GM23248 (cell line): ENCODE results near the gene KLHL22. TPM values are rescaled to one million over a fixed set of nuclear protein-coding genes. Genes with fewer than 3 reads are reported as not detected.

Source experiments
- DNase-seq: peaks from one replicate; pipeline ENCODE4 v3.0.0-alpha.2; 2015
- H2AFZ ChIP-seq: fragments of 200-600 bp; sonication (generic); 2 replicates; pipeline ENCODE4 v1.6.1; 2016; ENCODE audit warnings: antibody characterized with exemption
- H3F3A ChIP-seq: fragments of 200-600 bp; sonication (generic); 2 replicates; pipeline ENCODE4 v1.6.1; 2016; ENCODE audit warnings: mild to moderate bottlenecking, antibody characterized with exemption, mixed run types; ENCODE audit not compliant: insufficient read depth
- H3K27ac ChIP-seq: fragments of 200-600 bp; sonication (generic); 2 replicates; pipeline ENCODE4 v1.5.1; 2016; ENCODE audit warnings: mild to moderate bottlenecking
- H3K27me3 ChIP-seq: fragments of 200-600 bp; sonication (generic); replicated peaks from 2 replicates; pipeline ENCODE4 v1.6.1; 2016; ENCODE audit warnings: mild to moderate bottlenecking; ENCODE audit not compliant: insufficient read depth
- H3K36me3 ChIP-seq: fragments of 200-600 bp; sonication (generic); 2 replicates; pipeline ENCODE4 v1.6.1; 2016; ENCODE audit warnings: low read depth, mild to moderate bottlenecking
- H3K4me1 ChIP-seq: fragments of 200-600 bp; sonication (generic); 2 replicates; pipeline ENCODE4 v1.6.1; 2016; ENCODE audit warnings: mild to moderate bottlenecking; ENCODE audit not compliant: insufficient read depth
- H3K4me2 ChIP-seq: fragments of 200-600 bp; sonication (generic); one replicate; pipeline ENCODE4 v1.6.1; 2016; ENCODE audit warnings: mild to moderate bottlenecking; ENCODE audit not compliant: unreplicated experiment
- H3K4me3 ChIP-seq: fragments of 200-600 bp; sonication (generic); 2 replicates; pipeline ENCODE4 v1.5.1; 2016; ENCODE audit warnings: mild to moderate bottlenecking
- H3K79me2 ChIP-seq: fragments of 200-600 bp; sonication (generic); 2 replicates; pipeline ENCODE4 v1.6.1; 2016; ENCODE audit warnings: mild to moderate bottlenecking; ENCODE audit not compliant: insufficient read depth
- H3K9ac ChIP-seq: fragments of 200-600 bp; sonication (generic); 2 replicates; pipeline ENCODE4 v1.6.1; 2016; ENCODE audit warnings: mild to moderate bottlenecking
- H3K9me2 ChIP-seq: fragments of 200-600 bp; sonication (generic); 2 replicates; pipeline ENCODE4 v1.6.1; 2016; ENCODE audit warnings: mixed run types, mild to moderate bottlenecking, moderate library complexity; ENCODE audit not compliant: insufficient read depth
- H3K9me3 ChIP-seq: fragments of 200-600 bp; sonication (generic); one replicate; pipeline ENCODE4 v1.6.1; 2017; ENCODE audit warnings: low read depth
- H4K20me1 ChIP-seq: fragments of 200-600 bp; sonication (generic); 2 replicates; pipeline ENCODE4 v1.6.0; 2016; ENCODE audit not compliant: insufficient read depth
- EZH2 ChIP-seq: fragments of 200-600 bp; sonication (generic); IDR thresholded peaks from 2 replicates; pipeline ENCODE4 v1.6.1; 2018; ENCODE audit warnings: antibody characterized with exemption, mild to moderate bottlenecking; ENCODE audit not compliant: insufficient read depth, poor library complexity, severe bottlenecking
- EZH2phosphoT487 ChIP-seq: fragments of 200-600 bp; sonication (generic); IDR thresholded peaks from 2 replicates; pipeline ENCODE4 v1.6.1; 2018; ENCODE audit warnings: antibody characterized with exemption, moderate library complexity, mild to moderate bottlenecking, low read depth; ENCODE audit not compliant: insufficient read depth
- WGBS, 2 experiments: methylation state at CpG; one replicate each; pipeline ENCODE4 v1.1.6; 2015 to 2017; ENCODE audit warnings: low lambda C conversion rate in 2 of 2, low coverage in 1 of 2; ENCODE audit errors: missing lambda C conversion rate in 2 of 2; 5-methylcytosine and 5-hydroxymethylcytosine counted together
- in situ Hi-C: fragments of 300-500 bp; cut with MboI; formaldehyde crosslinking; loops from 2 replicates; pipeline ENCODE4 v1.15.0; 2020
- polyA plus RNA-seq: library from polyadenylated mRNA; unstranded; fragments of >200 nt; fragmentation: Nextera tagmentation; extraction: Ambion mirVana; gene quantifications from 2 replicates; pipeline ENCODE4 v1.2.1, GENCODE V29; 2016
- total RNA-seq: library from RNA; depleted of rRNA; stranded (reverse); fragments of >200 nt; shearing (Covaris generic); gene quantifications from 2 replicates; pipeline ENCODE4 v1.2.3, GENCODE V29; 2014

Gene KLHL22
- total and polyA plus RNA-seq, 2 experiments from 2014 or later: 19.0 to 41.3 TPM

DNA sequence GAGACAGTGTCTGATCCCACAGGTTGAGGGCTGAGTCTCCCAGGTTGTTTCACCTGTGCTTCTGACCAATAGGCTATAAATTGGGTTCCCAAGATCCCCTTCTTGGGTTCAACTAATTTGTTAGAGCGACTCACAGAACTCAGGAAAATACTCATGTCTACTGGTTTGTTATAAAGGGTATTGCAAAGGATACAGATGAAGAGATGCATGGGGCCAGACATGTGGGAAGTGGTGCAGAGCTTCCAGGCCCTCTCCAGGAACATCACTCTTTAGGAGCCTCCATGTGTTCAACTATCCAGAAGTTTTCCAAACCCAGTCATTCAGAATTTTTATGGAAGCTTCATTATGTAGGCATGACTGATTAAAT is 4.7 kb downstream of the KLHL22 start:
- no peaks in the 10 kb centered on the region for H4K20me1 ChIP-seq
- H3K27ac ChIP-seq: no peak overlapping the region
- H3K79me2 ChIP-seq: peaks cover 85% of the 10 kb centered on the region
- in situ Hi-C loops: no loop called here
- WGBS, 2 experiments: 96 to 100% methylated on average over 1 of the region's 1 CpG
- no peaks in the 10 kb centered on the region for H3K27me3 ChIP-seq
- H2AFZ ChIP-seq: no peak overlapping the region
- peaks cover 9% of the 10 kb centered on the region; the same call in 1 of the 2 replicates for H3F3A ChIP-seq
- no peaks in the 10 kb centered on the region; the same call in 1 of the 2 replicates for H3K36me3 ChIP-seq
- H3K4me2 ChIP-seq: no peak overlapping the region
- H3K4me1 ChIP-seq: peaks cover 16% of the 10 kb centered on the region
- no peak for TF ChIP-seq EZH2phosphoT487
- no peak overlapping the region for H3K4me3 ChIP-seq
- no peaks in the 10 kb centered on the region for H3K9me2 ChIP-seq
- no peak for DNase-seq
- no peaks in the 10 kb centered on the region for H3K9me3 ChIP-seq
- H3K9ac ChIP-seq: no peak overlapping the region

DNA sequence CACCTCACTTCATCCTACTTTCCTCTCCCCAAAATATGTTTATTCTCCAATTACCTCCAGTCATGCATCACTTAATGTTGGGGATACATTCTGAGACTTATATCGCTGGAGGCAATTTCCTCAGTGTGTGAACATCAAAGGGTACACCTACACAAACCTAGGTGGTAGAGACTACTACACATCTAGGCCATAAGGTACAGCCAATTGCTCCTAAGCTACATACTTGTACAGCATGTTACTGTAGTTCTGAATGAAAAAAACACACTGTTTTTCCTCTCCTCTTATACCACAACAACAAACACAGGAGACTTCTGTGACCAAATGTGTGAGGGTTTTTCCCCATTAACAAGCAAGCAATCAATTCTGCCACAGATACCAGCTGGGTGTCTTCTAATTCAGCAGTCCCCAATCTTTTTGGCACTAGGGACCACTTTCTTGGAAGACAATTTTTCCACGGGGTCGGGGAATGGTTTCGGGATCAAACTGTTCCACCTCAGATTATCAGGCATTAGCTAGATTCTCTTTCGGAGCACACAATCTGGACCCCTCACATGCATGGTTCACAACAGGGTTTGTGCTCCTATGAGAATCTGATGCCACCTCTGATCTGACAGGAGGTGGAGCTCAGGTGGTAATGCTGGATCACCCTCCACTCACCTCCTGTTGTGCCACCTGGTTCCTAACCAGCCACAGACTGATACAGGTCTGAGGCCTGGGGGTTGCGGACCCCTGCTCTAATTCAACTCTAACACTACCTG is 5.2 kb downstream of the KLHL22 start:
- Histone ChIP-seq H3K27me3 (no peaks in the 10 kb centered on the region), H3F3A (peaks cover 9% of the 10 kb centered on the region; the same call in 1 of the 2 replicates), H3K4me3 (no peak overlapping the region), H3K9me3 (no peaks in the 10 kb centered on the region), H3K36me3 (no peaks in the 10 kb centered on the region; the same call in 1 of the 2 replicates), H2AFZ (no peak overlapping the region), H3K4me2 (no peak overlapping the region), H3K9ac (no peak overlapping the region), H3K4me1 (peaks cover 16% of the 10 kb centered on the region), H3K9me2 (no peaks in the 10 kb centered on the region), H3K27ac (no peak overlapping the region), H3K79me2 (peaks cover 89% of the 10 kb centered on the region), H4K20me1 (no peaks in the 10 kb centered on the region)
- TF ChIP-seq EZH2phosphoT487 (no peak), EZH2 (no peak)
- DNase-seq: no peak
- in situ Hi-C loops: no loop called here
- 91 to 97% methylated on average over 6 of the region's 6 CpGs for WGBS, 2 experiments

DNA sequence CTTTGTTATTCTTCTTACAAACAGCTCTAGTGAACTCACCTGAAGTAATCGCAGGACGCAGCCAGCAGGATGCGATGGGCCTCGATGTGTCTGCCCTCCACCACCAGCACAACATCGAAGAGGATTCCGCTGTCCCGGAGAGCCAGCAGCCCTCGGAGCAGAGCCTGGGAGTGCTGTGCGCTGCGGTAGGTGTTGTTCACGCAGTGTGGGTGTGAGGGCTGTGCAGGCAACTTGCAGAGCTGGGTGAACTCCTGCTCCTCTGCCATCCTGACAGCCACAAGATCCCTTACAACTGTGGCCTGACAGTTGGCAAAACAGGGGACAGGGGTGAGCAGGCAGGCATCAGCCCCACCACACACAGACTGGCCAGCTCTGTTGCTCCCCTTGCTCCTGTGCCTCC is 6.6 kb downstream of the KLHL22 start:
- no peak for TF ChIP-seq EZH2phosphoT487
- no peak for TF ChIP-seq EZH2
- Histone ChIP-seq H2AFZ (no peak overlapping the region), H3K9me2 (no peaks in the 10 kb centered on the region), H3K4me1 (peaks cover 10% of the 10 kb centered on the region), H3K79me2 (peaks cover 91% of the 10 kb centered on the region), H3K4me3 (no peak overlapping the region), H3K27ac (no peak overlapping the region), H3K36me3 (no peaks in the 10 kb centered on the region; the same call in 1 of the 2 replicates), H4K20me1 (no peaks in the 10 kb centered on the region), H3K9ac (no peak overlapping the region), H3F3A (peaks cover 5% of the 10 kb centered on the region; the same call in 1 of the 2 replicates), H3K4me2 (no peak overlapping the region), H3K27me3 (no peaks in the 10 kb centered on the region), H3K9me3 (no peaks in the 10 kb centered on the region)
- 82 to 84% methylated on average over 11 of the region's 11 CpGs for WGBS, 2 experiments
- no peak for DNase-seq
- in situ Hi-C loops: no loop called here

DNA sequence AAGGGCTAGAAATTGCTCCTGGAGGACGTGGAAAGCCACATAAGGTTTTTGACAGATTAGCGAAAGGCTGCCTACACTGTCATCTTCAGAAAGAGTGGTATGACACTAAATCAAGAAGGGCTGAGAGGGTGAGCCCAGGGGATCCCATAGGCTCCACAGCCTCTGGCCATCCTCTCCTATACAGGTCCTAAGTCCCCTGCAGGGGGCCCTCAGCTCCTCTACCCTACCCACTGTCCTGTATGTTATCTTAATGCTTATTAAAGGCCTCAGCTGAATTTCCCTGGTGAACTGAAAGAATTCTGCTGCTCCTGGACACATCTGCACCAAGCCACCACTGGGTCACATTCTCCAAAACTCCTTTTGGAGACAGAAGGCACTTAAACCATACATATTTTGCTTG is 7.9 kb downstream of the KLHL22 start:
- Histone ChIP-seq H3K27me3 (no peaks in the 10 kb centered on the region), H3K36me3 (no peaks in the 10 kb centered on the region; the same call in 1 of the 2 replicates), H3K4me3 (no peak overlapping the region), H3K79me2 (peaks cover 90% of the 10 kb centered on the region), H2AFZ (no peak overlapping the region), H3K4me2 (no peak overlapping the region), H3K27ac (no peak overlapping the region), H3K9me2 (no peaks in the 10 kb centered on the region), H3F3A (peaks cover 5% of the 10 kb centered on the region; the same call in 1 of the 2 replicates), H3K9ac (no peak overlapping the region), H4K20me1 (no peaks in the 10 kb centered on the region), H3K9me3 (no peaks in the 10 kb centered on the region), H3K4me1 (peaks cover 10% of the 10 kb centered on the region)
- TF ChIP-seq EZH2: no peak
- TF ChIP-seq EZH2phosphoT487: no peak
- in situ Hi-C loops: no loop called here
- 96 to 100% methylated on average over 2 of the region's 2 CpGs for WGBS, 2 experiments
- no peak for DNase-seq
